Activated gamma-delta T cell (primary cell): ENCODE results near the gene UBN1.

Experiments
- DNase-seq: peaks from one replicate; lab custom pipeline; 2025; lab: John Stamatoyannopoulos, UW
- total RNA-seq, 2 donors: gene quantifications; one replicate each; lab custom pipeline; 2026; lab: John Stamatoyannopoulos, UW

The UBN1 gene, protein sequence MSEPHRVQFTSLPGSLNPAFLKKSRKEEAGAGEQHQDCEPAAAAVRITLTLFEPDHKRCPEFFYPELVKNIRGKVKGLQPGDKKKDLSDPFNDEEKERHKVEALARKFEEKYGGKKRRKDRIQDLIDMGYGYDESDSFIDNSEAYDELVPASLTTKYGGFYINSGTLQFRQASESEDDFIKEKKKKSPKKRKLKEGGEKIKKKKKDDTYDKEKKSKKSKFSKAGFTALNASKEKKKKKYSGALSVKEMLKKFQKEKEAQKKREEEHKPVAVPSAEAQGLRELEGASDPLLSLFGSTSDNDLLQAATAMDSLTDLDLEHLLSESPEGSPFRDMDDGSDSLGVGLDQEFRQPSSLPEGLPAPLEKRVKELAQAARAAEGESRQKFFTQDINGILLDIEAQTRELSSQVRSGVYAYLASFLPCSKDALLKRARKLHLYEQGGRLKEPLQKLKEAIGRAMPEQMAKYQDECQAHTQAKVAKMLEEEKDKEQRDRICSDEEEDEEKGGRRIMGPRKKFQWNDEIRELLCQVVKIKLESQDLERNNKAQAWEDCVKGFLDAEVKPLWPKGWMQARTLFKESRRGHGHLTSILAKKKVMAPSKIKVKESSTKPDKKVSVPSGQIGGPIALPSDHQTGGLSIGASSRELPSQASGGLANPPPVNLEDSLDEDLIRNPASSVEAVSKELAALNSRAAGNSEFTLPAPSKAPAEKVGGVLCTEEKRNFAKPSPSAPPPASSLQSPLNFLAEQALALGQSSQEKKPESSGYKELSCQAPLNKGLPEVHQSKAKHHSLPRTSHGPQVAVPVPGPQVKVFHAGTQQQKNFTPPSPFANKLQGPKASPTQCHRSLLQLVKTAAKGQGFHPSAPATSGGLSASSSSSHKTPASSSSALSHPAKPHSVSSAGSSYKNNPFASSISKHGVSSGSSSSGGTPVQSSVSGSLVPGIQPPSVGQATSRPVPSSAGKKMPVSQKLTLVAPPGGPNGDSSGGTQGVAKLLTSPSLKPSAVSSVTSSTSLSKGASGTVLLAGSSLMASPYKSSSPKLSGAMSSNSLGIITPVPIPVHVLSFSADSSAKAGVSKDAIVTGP (N-terminal part only)
- total RNA-seq = 147 to 159 reads per million in 2 donors

DNA sequence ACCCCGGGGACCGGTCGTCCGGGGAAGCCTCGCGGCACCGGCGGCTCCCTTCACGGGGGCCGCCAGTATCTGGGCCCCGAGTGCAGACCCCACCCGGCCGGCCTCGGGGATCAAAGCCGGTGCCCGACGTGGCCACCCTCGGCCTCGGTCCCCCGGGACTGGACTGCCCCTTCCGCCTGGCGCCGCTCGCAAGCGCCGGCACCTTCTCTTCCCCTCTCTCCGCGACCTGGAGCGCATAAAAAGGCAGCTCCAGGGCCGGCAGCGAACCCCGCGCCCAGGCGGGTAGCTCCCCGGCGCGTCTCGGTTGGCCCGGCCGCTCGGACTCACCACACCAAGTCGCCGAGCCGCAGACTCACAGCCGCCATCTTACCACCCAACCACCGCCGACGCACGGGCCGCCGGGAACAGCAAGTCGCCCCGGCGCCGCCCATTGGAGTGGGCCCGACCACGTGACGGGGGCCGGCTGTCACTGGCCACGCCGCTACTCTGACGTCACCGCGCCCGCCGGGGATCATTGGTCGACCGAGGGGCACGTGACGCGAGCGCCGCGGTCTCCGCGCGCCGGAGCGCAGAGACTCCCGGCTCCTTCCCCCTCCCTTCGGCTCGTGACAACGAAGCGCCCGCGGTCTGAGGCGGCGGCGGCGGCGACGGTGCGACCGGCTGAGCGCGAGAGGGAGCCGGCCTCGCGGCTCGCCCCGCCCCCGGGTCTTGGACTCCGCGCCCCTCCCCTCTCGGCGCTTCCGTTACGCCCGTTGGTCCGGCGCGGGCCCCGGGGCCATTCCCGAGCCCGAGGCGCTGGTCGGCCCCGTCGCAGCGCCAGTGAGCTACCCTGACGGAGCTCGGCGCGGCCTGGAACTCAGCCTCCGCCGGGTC is at the start of gene UBN1, which contains the start of gene GLYR1:
TSS of gene UBN1 (plus strand) at position 581 of the 873 bp plus-strand sequence. CDS start 5,437 bp downstream, outside the sequence.
TSS of gene GLYR1 (minus strand) at position 388 of the 873 bp plus-strand sequence. CDS start at position 365, 23 bp downstream.
- peak; percentile 100 for DNase-seq

DNA sequence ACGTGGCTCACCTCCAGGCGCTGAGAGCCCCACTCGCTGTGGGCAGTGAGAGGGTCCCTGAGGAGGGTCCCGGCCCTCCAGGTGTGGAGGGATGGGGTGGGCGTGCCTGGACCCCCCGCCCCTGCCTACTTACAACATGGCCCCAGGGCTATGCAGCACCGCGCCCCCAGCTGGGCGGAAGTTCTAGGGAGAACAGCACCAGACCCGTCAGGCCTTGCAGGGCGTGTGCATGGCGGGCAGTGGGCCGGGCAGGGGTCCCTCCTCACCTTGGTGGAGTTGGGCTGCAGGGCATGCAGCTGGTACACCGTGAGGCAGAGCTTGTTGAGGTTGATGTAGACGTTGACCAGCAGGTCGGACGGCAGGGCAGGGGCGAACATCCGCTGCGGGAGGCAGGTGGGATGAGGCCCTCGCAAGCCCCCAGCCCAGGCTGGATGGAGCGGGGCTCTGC is 49.5 kb upstream of the UBN1 start:
- DNase-seq = no peak

DNA sequence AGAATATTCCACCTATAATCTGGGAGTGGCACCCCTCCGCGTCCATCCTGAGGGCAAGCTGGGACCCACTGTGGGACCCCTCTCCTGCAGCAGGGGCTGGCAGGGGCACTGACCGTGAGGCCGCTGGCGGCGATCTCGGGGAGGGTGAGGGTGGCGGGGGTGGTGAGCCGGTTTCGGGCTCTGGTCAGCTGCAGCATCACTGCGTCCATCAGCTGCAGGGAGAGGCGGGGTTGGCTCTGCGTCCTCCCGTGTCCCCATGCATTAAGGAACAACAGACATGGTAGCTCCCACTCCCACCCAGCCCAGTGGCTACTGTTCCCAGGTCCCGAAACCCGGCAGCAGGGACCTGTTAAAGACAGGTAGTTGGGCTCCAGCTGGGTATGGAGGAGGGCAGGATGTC is 48.8 kb upstream of the UBN1 start:
- DNase-seq = no peak

DNA sequence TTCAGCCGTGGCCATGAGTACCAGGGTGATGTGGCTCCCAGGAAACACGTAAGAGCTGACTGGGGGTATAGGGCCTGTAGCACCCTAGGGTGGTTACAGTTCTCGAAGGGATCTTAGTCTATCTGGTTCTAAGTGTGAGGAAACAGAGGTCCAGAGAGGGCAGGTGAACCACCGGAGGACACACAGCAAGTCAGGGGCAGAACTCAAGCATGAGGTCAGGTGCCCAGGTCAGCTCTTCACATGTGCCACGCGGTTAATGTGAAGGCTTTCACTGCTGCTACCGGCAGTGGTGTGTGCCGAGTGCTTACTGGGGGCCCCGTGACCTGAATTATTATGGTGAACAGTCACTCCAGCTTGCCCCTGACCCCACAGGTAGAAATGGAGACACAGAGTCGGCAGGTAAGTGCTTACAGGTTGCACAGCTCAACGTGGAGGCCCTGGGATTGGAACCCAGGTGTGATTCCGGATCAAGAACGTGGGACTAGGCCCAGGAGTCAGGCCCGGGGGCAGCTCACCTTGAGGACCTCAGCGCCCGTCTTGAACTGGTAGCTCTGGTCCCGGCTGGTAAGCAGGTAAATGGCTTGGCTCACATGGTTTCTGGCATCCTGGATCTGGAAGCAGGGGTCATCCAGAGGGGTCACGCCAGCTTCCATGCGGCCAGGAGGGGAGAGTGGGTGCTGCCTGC is 48.0 kb upstream of the UBN1 start:
- DNase-seq = no peak

DNA sequence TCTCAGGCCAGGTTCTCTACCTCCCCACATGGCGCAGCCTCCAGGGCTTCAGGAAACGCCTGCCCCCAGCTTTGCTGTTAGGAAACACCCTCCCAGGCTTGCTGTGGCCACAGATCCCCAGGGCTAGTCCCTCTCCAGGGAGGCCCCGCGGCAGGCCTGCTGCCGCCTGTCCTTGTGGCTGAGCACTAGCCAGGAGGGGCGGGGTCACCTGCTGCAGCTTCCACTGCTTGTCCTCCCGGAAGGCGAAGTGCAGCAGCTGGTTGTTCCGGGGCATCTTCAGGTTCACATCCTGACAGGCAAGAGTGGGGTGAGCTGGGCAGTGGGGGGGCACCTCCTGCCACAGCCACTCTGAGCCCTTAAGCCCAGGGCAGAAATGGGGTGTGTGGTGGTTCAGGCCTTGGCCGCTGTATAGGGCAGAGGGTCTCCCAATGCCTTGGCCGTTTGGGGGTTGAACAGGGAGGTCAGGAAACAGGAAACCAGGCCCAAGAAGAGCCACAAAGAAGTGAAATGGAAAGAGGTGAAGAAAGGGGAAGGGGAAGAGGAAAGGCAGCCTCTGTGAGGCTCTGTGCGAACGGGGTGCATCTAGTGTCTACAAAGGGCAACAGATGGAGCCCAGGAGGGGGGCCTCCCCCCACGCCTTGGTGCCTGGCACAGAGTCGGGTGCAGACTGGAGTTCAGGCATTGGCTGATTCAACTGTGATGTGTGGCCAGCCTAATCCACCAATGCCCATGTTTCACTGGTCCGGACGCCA is 46.8 kb upstream of the UBN1 start:
- DNase-seq = no peak

DNA sequence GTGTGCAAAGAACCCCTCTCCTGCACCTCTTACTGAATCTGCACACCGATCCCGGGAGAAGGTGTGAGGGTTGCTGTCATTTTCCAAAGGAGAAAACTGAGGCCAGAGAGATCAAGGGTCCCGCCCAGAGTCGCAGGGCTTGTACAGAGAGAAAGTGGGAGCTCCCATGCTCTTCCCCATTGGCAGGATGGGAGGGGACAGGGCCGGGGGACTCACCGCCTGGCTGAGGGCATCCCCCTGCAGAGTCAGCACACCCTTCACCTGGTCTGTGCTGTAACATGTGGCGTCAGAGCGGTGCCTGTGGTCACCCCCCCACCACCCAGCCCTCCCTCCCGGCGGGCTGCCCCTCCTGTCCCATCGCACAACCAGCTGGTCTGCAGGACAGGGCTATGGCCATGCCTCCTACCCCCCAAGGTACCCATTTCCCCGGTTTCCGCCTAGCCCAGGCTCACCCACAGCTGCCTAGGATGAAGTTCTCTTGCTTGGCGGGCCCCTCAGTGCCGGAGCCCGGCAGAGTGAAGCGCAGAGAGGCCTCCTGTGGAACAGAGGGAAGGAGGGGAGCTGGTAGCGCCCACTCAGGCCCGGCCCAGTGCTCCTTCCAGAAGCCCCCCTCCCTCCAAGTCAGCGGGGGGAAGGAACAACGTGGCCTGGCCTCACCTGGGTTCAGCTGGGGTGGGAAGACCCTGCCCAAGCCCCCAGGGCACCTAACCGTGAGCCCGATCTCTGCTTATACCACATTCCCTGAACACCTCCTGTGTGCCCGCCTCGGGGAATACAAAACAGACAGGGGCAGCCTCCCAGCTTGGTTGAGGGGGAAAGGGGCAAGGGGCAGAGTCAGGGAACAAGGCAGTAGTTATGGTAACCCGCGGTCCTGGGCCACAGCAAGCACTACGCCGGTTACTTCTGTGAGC is 46.0 kb upstream of the UBN1 start:
- DNase-seq = no peak

DNA sequence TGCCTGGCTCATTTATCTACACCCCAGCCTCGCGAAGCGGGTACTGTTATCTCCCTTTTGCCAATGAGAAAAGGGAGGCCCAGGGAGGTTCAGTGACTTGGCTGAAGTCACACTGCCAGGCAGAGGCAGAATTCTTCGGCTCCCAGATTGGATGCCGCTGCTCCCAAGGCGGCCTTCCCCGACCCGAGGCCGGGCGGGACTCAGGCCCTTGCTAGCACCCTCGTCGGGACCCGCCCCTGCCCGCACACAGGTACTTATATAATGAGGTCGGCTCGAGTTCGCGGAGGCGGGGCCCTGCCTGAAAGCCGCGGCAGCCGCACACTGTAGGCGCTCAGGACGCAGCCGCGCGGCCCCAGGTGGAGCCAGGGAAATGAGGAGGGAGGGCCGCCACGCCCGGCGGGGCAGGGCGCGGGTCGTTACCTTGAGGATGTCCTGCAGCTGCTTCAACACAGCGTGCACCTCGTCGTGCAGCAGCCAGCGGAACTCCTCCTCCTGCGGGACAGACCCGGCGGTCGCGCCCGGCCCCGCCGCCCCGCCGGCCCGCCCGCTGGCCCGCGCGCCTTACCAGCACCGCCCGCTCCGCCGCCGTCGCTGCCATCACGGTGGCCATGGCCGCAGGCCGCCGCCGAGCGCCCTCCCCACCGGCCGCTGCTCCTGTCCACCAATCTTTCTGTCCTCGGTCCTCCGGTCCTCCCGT is 45.2 kb upstream of the UBN1 start, which contains the start of gene ROGDI:
TSS of gene ROGDI (minus strand) at position 672 of the 697 bp plus-strand sequence. CDS start at position 610, 62 bp downstream.
- DNase-seq = peak; percentile 69

DNA sequence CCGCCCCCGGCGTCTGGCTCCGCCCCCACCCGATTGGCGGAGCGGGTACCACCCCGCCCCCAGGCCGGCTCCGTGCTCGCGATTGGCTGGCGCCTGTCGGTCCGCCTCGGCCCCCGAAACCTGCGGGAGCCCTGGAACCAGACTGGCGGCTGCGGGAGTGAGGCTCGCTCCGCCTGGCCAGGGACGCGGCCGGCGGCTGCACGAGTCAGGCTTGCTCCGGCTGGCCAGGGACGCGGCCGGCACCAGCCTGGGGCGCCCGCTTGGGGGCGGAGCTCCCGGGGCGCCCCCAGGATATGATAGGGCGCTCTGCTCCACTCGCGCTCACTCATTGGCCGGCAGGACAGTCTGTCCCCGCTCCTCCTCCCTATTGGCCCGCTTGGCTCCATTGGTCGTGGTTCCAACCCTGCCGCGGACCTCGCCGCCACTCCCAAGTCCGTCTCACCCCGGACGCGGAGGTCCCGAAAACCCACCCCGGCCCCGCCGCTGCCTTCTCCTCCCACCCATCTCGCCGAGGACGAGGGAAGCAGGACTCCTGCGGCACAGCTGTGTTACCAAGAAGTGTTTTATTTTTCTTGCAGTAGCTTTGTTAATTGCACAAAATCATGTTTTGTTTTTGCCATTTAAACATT is 44.5 kb upstream of the UBN1 start:
- DNase-seq = peak; percentile 83

DNA sequence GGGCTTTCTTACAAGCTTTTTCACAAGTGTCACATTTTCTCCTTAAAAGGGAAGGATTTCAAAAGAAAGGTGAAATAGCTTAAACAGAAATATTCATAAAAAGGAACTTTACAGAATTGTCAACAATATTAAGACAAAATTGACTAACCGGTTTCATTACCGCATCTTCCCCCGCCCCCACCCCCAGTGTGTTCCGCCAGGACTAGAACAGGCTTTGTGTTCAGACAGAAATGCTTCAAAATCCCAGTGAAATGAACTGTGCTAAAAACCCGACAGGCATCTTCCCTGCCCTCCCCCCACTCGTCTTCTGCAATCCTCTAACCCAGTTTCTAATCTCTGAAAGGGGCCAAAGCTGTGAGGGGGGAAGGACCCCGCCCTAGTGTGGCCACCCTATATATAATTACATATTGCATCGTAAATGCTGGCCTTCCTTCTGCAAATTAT is 43.9 kb upstream of the UBN1 start:
- DNase-seq = no peak

DNA sequence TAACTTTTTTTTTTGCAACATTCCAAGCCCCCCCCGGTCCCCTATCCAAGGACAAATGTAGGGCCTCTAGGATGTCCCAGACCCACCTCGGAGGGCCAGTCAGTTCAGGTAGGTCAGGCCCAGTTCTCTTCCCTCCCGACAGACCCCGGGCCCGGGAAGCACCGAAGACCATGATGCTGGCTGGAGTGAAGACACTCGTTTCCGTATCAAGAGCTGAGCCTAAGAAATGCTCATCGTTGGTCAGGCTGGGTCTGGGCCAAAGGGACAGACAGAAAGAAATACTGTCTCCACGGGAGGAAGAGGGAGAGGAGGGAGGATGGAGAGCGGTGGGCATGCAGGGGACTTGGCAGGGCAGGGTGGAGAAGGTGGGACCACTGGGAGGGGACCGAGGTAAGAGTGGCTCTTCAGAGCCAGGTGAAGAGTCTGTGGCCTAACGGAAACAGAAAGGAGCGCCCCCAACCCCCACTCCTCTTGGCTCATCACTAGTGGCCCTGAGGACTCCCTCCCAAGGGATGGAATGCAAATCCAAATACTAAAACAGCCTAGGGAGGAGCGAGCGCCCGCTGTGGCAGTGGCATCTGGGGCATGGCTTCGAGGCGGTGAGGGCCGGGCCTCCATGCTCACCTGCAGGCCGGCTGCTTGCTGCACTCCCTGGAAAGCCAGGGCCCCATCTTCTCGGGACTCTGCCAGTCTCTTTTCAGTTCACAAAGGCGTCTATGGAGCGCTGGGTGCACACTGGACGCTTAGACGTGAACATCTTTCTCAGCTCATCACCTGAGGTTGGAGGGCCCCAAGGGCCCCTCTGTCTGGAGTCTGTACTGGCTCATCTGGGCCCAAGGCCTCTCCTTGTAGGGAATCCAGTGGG is 43.2 kb upstream of the UBN1 start:
- DNase-seq = no peak

DNA sequence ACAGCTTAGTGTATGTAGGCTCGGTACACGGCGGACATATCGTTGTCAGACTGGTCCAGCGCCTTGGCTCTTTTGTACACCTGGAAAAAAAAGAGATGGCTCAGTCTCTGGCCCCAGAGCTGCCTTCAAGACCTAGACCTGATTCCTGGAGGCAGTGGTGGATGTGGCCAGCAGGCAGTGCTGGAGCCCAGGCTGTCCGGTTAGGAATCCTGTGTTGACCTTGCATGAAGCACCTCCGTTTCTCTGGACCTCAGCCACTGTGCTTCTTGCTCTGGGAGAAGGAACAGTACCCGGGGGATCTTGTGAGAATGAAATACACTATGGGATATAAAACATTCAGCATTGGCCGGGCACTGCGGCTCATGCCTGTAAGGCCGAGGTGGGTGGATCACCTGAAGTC is 42.0 kb upstream of the UBN1 start:
- DNase-seq = no peak

DNA sequence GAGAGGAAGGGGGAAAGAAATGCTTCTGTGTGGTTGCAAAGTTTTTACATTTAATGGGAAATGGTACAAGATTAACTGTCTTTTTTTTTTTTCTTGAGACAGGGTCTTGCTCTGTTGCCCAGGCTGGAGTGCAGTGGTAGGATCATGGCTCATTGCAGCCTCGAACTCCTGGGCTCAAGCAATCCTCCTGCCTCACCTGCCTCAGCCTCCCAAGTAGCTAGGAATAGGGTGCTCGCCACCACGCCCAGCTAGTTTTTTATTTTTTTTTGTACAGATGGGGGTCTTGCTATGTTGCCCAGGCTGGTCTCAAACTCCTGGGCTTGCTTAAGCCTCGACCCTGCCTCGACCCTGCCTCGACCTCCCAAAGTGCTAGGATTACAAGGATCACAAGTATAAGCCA is 41.0 kb upstream of the UBN1 start:
- DNase-seq = no peak

DNA sequence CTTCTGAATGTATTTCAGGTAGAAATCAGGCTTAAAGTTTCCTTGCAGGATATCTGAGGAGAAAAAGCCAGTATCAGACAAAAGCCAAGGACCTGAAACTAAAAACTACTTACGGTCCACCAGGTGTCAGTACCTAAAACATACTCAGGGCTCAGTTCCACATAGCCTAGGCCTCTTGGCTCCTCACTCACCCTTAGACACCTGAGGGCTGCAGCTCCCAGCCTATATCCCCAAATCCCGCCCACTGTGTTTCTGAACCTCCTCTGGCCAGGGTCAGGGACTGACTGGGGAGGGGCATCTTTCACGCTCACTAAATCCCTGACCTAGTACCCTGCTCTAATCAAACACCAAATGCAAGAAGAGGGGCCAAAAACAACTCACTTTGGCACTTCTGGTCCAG is 36.0 kb upstream of the UBN1 start:
- DNase-seq = no peak

DNA sequence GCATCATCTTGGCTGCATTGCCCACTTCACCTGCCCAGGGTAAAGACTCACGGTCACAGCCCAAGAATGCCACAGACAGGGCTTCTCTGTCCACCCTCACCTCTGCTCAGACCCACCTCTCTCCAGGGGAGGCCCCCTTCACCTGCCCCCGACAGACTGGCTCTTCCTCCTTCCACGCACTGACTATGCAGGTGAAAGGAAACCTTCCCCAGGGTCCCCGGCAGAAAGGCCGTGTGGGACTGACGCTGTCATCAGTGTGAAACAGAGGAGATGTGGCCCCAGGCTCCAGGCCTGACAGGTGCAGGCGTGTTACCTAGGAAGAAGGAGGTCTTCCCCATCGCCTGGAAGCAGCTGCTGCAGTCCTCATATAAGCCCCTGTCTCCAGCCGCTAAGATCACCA is 35.5 kb upstream of the UBN1 start:
- DNase-seq = no peak

DNA sequence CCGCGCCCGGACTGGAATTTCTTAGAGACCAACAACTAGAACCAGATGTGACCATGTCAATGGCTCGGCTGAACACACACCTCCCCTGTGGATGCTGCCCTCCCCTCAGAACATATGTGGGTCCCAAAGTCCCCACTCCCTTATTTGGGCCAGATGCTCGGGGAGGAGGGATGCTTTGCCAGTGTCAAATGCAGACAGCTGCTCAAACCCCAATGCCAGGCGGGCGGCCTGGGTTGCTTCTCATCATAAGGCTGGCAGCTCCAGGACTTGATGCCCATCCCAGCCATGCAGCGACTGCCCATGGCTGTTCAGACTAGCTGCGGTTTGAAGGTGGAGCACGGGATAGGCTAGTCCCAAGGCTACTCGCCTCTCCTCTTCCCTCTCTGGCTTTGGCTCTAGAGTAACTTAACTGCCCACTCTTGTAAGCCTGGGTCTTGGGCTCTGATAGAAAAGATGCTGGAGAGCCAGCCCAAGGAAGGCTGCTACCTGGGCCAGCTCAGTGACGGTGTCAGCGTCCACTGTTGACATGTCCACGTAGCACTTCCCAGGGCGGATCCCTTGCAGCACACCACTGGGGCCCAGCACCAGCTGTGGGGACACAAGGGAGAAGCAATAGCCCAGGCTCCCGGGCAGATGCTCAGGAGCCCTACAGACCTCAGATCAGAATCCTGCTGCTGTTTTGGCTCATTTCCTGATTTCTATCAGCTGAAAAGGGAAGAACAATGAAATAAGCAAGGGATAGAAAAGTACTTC is 33.9 kb upstream of the UBN1 start:
- no peak for DNase-seq

DNA sequence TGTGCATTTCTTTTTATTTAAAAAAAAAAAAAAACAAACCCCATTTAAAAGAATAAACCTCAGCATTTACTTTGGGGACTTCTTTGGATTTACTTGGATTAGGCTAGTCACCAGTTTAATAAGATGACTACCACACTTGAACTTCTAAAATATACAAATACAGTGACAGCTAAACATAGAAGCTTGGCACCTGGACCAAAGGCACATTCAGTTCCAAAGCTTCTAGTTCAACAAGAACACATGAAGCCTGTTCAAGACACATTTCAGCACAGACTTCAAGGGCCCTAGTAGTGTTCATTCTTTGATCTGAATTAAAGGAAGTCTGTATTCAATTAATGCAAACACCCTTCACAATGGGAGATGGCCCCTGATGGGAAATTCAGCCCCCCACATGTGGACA is 33.2 kb upstream of the UBN1 start:
- no peak for DNase-seq
